OCI-LY1 (cell line): ENCODE results near the gene SAYSD1.

Experiments
- H2AFZ ChIP-seq: fragments of 200-600 bp; sonication (generic), shearing (Covaris generic); 2 replicates; pipeline ENCODE4 v1.6.0; 2014; ENCODE audit warnings: antibody characterized with exemption, mild to moderate bottlenecking, low read length
- H3F3A ChIP-seq: fragments of 200-600 bp; sonication (generic), shearing (Covaris generic); 2 replicates; pipeline ENCODE4 v1.6.0; 2014; ENCODE audit warnings: mild to moderate bottlenecking, antibody characterized with exemption, low read length, moderate library complexity; ENCODE audit not compliant: insufficient read depth
- H3K27ac ChIP-seq: fragments of 200-600 bp; sonication (generic); 2 replicates; pipeline ENCODE4 v1.5.1; 2014; ENCODE audit warnings: low read length, mixed run types, mild to moderate bottlenecking, low read depth; ENCODE audit not compliant: poor library complexity, severe bottlenecking
- H3K27me3 ChIP-seq: fragments of 200-600 bp; sonication (generic); 2 replicates; pipeline ENCODE4 v1.6.0; 2014; ENCODE audit warnings: antibody characterized with exemption, mild to moderate bottlenecking, low read length, moderate library complexity; ENCODE audit not compliant: insufficient read depth
- H3K36me3 ChIP-seq: fragments of 200-600 bp; sonication (generic); 2 replicates; pipeline ENCODE4 v1.6.1; 2014; ENCODE audit warnings: mild to moderate bottlenecking, antibody characterized with exemption, low read length, moderate library complexity, mixed read lengths; ENCODE audit not compliant: insufficient read depth
- H3K4me1 ChIP-seq: fragments of 200-600 bp; sonication (generic); 2 replicates; pipeline ENCODE4 v1.5.1; 2014; ENCODE audit warnings: mild to moderate bottlenecking, low read length, moderate library complexity; ENCODE audit not compliant: insufficient read depth, severe bottlenecking
- H3K4me2 ChIP-seq: fragments of 200-600 bp; sonication (generic), shearing (Covaris generic); 2 replicates; pipeline ENCODE4 v1.6.1; 2014; ENCODE audit warnings: low read length
- H3K4me3 ChIP-seq: fragments of 200-600 bp; sonication (generic); 2 replicates; pipeline ENCODE4 v1.5.1; 2014; ENCODE audit warnings: low read length, low read depth, mild to moderate bottlenecking, mixed read lengths; ENCODE audit not compliant: poor library complexity, severe bottlenecking
- H3K79me2 ChIP-seq: fragments of 200-600 bp; shearing (Covaris generic); 2 replicates; pipeline ENCODE4 v1.6.1; 2016; ENCODE audit warnings: mixed run types, low read length, mixed read lengths; ENCODE audit not compliant: insufficient read depth
- H3K9ac ChIP-seq: fragments of 200-600 bp; sonication (generic), shearing (Covaris generic); 2 replicates; pipeline ENCODE4 v1.6.1; 2014; ENCODE audit warnings: mild to moderate bottlenecking, low read length, mixed read lengths
- H3K9me2 ChIP-seq: fragments of 200-600 bp; sonication (generic), shearing (Covaris generic); 2 replicates; pipeline ENCODE4 v1.6.1; 2014; ENCODE audit warnings: low read depth, mild to moderate bottlenecking, low read length, mixed read lengths
- H3K9me3 ChIP-seq: fragments of 200-600 bp; shearing (Covaris generic); 2 replicates; pipeline ENCODE4 v1.6.1; 2014; ENCODE audit warnings: low read length, mixed read lengths
- H4K20me1 ChIP-seq: fragments of 200-600 bp; sonication (generic), shearing (Covaris generic); 2 replicates; pipeline ENCODE4 v1.6.0; 2016; ENCODE audit warnings: mild to moderate bottlenecking, low read length; ENCODE audit not compliant: insufficient read depth
- EZH2 ChIP-seq: fragments of 200-600 bp; sonication (generic), shearing (Covaris generic); IDR thresholded peaks from 2 replicates; pipeline ENCODE4 v1.8.0; 2017; ENCODE audit warnings: borderline replicate concordance, mixed run types, mild to moderate bottlenecking, antibody characterized with exemption, low read length, moderate library complexity, mixed read lengths
- TF ChIP-seq, protein P1 (sequence below): fragments of 200-600 bp; sonication (generic), shearing (Covaris generic); IDR thresholded peaks from 2 replicates; pipeline ENCODE4 v1.5.1; 2017; ENCODE audit warnings: mild to moderate bottlenecking, antibody characterized with exemption, low read length, moderate library complexity, mixed read lengths

The SAYSD1 gene

DNA sequence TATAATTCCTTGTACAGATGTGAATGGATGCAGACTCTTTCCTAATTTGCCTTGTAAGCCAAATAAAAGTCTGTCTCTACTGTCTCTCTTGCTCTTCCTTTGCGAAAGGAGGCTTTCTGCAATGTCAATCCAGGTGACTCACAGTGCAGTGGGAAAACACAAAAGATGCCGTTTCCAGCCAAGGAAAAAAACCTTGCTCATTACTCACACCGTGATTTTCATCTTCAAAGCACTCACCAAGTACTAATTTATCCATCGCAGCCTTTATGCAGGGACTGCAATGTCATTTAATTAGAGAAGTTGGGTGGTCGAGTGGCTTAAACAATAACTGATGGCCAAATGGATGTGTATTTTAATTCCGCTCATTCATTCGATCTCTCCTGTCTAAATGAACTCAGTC, 23.8 kb downstream of the SAYSD1 start:
- Histone ChIP-seq H3K4me3 (no peak overlapping the region), H3K4me1 (no peaks in the 10 kb centered on the region), H3K9ac (no peak overlapping the region), H4K20me1 (no peaks in the 10 kb centered on the region), H3K36me3 (no peaks in the 10 kb centered on the region), H3K9me2 (no peaks in the 10 kb centered on the region), H3K79me2 (no peaks in the 10 kb centered on the region), H3K9me3 (no peaks in the 10 kb centered on the region), H3K4me2 (no peak overlapping the region), H3K27me3 (no peaks in the 10 kb centered on the region), H3K27ac (no peak overlapping the region), H3F3A (no peaks in the 10 kb centered on the region), H2AFZ (no peak overlapping the region)
- no peak for TF ChIP-seq EZH2
- TF ChIP-seq, protein P1, sequence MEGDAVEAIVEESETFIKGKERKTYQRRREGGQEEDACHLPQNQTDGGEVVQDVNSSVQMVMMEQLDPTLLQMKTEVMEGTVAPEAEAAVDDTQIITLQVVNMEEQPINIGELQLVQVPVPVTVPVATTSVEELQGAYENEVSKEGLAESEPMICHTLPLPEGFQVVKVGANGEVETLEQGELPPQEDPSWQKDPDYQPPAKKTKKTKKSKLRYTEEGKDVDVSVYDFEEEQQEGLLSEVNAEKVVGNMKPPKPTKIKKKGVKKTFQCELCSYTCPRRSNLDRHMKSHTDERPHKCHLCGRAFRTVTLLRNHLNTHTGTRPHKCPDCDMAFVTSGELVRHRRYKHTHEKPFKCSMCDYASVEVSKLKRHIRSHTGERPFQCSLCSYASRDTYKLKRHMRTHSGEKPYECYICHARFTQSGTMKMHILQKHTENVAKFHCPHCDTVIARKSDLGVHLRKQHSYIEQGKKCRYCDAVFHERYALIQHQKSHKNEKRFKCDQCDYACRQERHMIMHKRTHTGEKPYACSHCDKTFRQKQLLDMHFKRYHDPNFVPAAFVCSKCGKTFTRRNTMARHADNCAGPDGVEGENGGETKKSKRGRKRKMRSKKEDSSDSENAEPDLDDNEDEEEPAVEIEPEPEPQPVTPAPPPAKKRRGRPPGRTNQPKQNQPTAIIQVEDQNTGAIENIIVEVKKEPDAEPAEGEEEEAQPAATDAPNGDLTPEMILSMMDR: no peak

DNA sequence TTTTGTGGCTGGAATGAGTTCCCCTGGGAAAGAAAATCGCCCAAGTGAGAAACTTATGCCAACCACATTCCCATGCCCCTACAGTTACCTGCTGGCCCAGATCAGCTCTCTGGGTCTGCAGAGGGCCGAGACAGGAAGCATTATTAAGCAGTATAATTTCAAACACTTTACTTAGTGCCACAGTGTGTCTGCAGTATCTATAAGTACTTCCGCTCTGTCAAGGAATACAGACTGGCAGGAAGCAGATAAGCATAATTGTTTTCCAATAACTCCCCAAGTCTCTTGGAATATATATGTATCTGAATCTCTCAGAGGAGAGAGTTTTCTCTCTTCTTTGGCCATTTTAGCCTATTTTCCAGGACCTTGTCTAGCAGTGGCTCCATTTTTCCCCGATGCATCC, 24.9 kb downstream of the SAYSD1 start:
- Histone ChIP-seq H3K4me1 (no peaks in the 10 kb centered on the region), H3K36me3 (no peaks in the 10 kb centered on the region), H3F3A (no peaks in the 10 kb centered on the region), H3K4me3 (no peak overlapping the region), H3K9me2 (no peaks in the 10 kb centered on the region), H4K20me1 (no peaks in the 10 kb centered on the region), H3K4me2 (no peak overlapping the region), H2AFZ (no peak overlapping the region), H3K27ac (no peak overlapping the region), H3K9ac (no peak overlapping the region), H3K79me2 (no peaks in the 10 kb centered on the region), H3K9me3 (no peaks in the 10 kb centered on the region), H3K27me3 (no peaks in the 10 kb centered on the region)
- TF ChIP-seq, protein P1: no peak
- no peak for TF ChIP-seq EZH2

GRCh38 chr6:39088331-39088730, 26.7 kb downstream of the SAYSD1 start:
- H3K4me2 ChIP-seq: no peak overlapping the region
- H3K27me3 ChIP-seq: no peaks in the 10 kb centered on the region

More at GRCh38 chr6:39088331-39088730, 26.7 kb downstream of the SAYSD1 start:
- Histone ChIP-seq H3K9ac (no peak overlapping the region), H3K9me2 (no peaks in the 10 kb centered on the region), H3K4me1 (no peaks in the 10 kb centered on the region), H3K27ac (no peak overlapping the region), H4K20me1 (no peaks in the 10 kb centered on the region), H2AFZ (no peak overlapping the region), H3K36me3 (no peaks in the 10 kb centered on the region), H3F3A (no peaks in the 10 kb centered on the region), H3K79me2 (no peaks in the 10 kb centered on the region), H3K4me3 (no peak overlapping the region), H3K9me3 (no peaks in the 10 kb centered on the region)
- TF ChIP-seq, protein P1: no peak; the same call in 1 of the 2 replicates
- TF ChIP-seq EZH2: no peak
